NCI-H82 treated with DMSO at 0.1 percent for 48 hours (cell line): ENCODE measurements around the gene RAB32.

Experiments used
- DNase-seq: peaks from one replicate; lab custom pipeline; 2025; ENCODE audit not compliant: unreplicated experiment; lab: John Stamatoyannopoulos, UW

The RAB32 gene

DNA sequence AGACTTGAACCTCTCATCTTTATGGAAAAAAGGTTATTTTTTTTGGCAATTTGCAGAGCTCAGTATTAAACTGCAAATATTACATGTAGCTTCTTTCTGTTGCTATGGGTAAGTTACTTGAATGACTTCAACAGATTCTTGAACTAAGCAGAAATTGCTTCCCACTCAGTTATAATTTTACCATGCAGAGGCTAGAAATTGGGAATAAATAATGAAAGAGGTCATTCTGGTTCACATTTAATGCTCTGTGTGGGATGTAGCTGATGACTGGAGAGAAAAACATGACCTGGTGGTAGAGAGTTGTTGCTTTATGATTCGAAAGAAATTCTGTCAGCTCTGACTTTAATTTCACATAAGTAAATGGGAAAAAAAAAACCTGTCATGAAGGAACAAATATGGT, 38.3 kb downstream of the RAB32 start:
- DNase-seq: no peak

DNA sequence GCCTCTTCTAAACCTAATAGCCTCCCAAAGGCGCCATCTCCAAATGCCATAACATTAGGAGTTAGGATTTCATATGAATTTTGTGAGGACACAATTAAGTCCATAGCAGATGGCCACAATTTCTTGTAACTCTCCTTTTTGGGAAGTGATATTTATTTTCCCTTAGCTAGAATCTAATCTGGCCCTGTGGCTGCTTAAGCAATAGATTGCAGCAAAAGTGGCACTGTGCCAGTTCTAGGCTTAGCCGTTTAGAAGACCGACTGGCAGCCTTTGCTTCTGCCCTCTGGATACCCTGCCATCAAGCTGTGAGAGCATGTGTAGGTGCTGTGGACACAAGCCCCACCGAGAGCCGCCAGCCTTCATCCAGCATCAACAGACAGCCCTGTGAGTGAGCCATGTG, 39.2 kb downstream of the RAB32 start:
- DNase-seq: no peak

DNA sequence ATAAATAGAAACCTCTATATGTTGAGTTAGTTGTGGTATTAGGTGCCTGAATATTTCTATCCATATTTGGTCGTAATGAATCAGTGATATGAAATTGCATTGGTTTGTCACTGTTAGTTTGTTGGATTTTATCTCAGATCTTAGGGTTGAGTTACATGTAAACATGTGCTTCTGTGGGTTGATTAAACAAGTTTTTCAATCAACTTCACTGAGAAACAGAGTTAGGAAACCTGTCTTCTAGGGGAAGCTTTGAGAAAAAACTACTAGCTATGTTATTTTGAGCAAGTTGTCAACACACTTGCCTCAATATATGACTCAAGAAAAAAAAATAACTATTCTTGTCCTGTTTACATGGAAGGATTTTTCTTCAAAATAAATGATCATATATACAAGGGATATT, 40.3 kb downstream of the RAB32 start:
- DNase-seq: no peak

DNA sequence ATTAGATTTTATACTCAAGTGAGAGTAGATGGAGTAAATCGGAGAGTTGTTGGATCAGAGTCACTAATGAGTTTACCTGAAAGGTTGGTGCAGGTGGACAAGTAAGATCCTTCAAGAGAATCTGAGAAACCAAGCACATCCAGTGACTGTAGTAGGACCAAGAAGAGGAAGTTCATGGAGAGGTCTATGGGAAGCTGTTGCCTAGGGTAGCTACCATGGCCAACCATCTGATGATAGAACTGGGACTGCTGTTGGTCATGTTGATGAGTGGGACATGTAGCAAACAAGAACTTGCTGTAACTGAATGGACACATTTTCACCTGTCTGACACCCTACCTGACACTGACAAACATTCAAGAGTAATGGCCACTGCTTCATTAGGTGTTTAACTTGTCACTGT, 43.8 kb downstream of the RAB32 start:
- no peak for DNase-seq

DNA sequence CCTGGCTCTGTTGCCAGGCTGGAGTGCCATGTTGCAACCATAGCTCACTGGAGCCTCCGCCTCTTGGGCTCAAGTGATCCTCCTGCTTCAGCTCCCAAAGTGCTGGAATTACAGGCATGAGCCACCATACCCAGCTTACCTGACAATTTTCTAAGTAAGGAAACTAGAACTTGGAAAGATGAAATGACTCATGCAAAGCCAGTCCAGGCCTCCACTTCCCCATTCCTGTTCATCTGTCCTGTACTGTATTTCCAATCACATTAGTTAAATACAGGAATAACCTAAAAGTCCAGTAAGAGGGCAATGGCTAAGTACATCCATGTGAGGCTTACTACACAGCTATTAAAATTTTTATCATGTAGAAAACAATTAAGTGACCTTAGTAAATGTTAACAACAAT, 46.9 kb downstream of the RAB32 start:
- no peak for DNase-seq

DNA sequence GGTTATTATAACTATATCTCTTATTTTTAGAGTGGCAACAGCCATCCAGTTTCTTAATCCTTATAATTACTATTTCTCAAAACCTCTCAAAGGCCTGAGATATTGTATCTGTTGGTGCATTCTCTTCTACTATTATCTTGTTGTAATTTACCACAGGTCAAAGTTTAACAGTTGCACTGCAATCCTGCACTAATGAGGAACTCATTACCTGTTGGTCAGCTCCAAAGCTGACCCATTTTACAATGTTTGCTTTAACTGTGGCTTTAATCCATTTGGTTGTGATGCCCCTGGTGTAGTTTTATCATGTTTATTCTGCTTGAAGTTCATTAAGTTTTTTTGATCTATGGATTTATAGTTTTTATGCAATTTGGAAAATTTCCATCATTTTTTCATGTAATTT, 48.8 kb downstream of the RAB32 start:
- no peak for DNase-seq

DNA sequence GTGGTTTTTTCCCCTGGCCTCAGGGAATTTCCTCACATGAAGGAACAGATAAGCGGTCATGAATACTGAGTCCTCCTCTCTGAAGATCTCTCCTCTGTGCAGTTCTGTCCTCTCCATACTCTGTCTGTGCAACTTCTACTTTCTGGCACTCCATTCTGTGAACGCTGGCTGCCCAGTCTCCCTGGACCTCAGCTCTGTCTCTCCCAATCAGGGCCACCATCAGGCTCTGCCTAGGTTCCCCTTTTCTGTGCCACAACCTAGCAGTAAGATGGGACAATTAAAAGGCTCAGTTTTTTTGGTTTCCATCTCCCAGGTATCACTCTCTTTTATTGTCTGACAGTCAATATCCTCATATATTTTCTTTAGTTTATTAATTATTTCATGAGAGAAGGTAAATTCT, 50.4 kb downstream of the RAB32 start:
- no peak for DNase-seq

DNA sequence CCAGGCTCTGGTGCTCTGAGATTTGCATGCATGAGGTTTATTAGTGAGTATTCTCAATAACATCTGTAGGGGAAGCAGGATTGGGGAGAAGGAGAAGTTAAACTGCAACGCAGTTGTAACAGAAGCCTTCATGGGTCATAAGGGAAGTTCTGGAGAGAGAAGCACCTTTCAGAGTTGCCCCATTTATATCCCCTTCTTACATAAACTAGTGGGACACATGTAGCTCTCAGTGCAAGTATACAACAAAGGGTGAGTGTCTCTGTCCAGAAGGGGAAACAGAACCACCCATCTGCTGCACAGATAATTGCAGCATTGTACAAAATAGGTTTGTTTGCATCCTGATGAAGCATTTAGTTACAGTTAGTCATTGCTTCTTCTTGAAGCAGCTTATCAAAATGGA, 50.9 kb downstream of the RAB32 start:
- no peak for DNase-seq

DNA sequence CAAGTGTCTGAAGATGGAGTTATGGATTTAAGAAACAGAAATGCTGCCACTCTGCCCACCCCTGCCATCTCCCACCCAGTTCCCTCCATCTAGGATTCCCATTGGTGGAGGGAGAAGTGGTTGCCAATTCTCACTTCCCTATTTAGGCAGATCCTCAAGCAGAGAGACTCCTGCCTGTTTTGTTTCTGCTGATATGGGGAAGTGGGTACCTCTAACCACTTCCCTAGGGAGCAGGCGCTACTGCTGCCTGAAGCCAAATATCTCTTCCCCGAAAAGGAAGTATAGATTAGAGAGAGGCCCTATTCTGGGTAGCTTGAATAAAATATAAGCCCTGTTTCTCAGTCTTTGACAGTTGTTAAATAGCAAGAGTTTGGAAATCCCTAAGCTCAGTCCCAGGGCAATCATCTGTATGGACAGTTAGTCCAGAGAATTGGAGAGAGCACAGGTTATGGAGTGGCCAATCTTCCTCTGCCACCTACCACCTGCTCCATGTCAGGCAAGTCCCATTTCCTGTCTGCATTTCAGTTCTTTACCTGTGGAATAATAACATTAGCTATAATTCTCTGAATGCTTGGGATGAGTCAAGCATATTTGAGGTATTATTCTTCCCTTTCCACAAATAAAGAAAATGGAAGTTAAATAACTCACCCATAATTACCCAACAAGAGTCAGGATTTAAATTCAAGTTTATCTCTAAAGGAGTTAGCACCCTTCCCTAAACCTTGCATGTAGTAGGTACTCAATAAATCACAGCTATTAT, 52.5 kb downstream of the RAB32 start:
- no peak for DNase-seq

DNA sequence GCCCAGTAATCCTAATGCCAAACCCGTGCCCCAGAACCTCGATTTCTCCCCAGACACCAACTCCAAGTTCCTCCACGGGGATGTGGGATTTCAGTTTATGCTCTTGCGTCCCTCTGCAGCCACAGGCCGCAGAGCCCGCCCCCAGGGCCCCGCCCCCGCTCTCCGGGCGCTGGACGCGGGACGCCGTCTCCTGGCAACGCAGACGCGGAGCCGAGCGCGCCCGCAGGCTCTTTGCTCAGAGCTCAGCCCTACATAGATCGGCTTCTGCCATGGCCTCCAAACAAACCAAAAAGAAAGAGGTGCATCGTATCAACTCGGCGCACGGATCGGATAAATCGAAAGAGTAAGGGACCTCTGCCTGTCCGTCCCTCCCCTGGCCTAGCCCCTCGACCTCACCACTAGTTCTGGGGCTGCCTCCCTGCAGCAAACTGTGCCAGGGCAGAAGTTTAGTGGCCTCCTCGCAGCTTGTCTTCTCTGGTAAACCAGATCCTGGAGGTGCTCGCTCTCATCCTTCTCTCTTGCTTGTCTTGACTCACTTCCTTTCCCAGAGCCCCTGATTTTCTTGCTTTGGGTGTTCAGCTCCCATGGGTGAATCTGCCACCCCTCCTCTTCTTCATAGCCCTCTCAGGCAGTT, 55.3 kb downstream of the RAB32 start, which contains the start of gene ADGB:
TSS of gene ADGB (plus strand) at position 201 of the 634 bp plus-strand sequence. CDS start at position 270, 69 bp downstream.
- no peak for DNase-seq

DNA sequence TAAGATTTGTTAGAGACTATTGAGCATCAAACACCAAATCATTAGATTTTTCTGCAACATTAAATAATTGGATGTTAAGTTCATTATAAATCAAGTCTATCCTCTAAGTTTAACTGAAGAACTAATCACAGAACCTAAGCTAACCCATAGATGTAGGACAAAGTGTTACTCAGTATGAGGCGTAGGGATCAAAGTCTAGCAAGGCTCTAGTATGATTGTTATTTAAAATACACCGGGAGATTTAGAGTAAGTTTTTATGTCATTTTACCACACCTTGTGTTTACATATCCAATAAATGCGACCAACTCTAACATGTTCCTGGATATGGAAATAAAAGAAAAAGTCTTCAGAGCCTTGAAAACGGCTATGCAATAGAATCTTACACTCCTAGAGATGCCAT, 57.7 kb downstream of the RAB32 start:
- DNase-seq: no peak

DNA sequence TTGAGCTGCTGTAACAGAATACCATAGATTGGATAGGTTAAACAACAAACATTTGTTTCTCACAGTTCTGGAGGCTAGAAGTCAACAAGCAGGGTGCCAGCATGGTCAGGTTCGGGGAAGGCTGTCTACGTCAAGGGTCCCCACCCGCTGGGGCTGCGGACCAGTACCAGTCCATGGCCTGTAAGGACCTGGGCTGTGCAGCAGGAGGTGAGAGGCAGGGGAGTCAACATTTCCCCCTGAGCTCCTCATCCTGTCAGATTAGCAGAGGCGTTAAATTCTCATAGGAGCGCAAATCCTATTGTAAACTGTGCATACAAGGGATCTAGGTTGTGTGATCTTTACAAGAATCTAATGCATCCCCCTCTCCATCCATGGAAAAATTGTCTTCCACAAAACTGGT, 58.9 kb downstream of the RAB32 start:
- DNase-seq: peak; percentile 96
